ENCODE results near the gene SLC22A2.
"Not testable (repeated sequence)": the region's sequence is repeated elsewhere in the genome, so short reads cannot be mapped to it uniquely, and the experiment has no call there.

SLC22A2 gene

DNA sequence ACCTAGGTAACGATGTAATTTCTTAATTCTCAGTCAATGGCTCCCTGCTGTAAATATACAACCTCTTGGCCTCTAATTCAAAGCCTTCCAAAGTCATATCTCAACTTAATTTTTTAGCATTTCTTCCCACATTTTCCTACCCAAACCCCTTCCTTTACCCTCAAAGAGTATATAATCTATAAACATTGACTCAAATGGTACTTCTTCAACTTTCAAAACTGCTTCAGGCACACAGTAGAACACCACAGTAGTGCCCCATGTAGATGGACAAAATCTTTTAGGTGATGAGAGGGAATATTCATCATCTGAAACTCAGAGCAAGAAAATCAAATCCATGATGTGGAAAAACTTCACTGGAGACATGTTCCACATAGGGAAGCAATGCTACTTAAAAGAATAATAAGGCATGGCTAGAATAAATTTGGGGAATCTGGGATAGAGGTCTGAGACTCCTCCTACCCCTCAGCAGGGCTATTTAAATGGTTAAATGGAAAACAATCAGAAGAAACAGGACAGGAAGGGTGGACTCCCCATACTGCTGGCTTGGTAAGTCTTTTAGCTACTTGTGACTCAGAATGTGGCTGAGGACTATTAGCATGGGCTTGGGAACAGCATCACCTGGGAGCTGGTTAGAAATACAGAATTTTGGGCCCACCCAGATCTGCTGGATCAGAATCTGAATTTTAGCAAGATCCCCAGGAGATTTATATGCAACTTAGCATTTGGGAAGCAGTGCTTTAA is 6.4 kb downstream of the SLC22A2 start:
- DNase-seq (ENCODE audit: low spot score) (no peak), FAIRE-seq (no peak)

DNA sequence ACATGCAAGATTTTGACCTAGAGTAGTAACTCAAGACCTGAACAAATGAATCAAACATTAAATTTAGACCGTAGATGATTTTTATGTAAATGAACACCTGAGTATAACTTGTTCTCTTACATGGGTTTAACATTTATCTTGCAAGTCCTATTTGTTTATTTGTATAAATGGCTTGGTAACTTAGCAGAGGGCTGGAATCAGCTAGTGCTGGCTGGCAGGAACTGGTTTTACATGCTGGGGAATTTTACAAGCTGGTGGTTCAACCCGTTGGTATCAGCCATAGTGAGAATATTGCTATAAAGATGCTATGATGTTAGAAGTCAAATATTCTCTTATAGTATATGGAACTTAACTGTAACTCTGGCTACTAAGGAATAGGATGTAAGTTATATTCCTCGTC is 8.9 kb downstream of the SLC22A2 start:
- FAIRE-seq = no peak
- no peak for DNase-seq (ENCODE audit: low spot score)

DNA sequence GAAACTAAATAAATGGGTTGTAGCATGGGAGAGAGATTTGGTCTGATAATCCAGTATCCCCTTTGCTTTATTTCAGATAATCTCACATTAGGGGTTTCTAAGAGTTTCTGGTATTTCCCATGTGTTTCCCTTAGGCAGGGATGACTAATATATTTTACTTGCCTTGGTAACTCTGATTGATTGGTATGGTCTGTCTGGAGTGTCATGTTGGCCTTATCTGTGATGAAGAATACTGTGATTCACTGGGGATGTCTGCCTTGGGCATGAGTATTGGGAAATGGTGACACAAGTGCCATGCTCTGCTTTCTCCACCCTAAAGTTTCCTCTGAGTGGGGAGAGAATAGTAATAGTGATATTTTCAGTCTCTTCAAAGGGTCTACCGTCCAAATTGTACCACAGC is 10.1 kb downstream of the SLC22A2 start:
- DNase-seq (ENCODE audit: low spot score) = no peak
- FAIRE-seq = no peak

DNA sequence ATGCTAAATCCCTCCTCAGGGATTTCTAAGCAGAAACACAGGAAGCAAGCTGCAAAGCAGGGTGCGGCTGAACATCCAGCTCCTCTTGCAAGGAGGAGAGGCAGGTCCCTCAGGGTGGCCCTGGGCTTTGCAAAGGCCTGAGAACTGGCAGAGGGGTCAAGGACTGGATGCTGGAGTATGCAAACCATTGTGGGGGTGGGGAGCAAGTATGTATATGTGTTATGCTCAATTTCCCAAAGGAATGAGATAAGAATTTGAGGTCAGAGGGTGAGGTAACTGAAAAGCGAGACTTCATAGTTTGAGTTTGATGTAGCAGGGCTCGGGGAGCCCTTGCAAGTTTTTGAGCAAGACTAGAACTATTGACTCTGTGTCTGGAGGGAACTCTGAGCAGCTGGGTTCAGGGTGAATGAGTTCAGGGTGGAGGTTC is 11.2 kb downstream of the SLC22A2 start:
- FAIRE-seq (no peak), DNase-seq (ENCODE audit: low spot score) (no peak)

DNA sequence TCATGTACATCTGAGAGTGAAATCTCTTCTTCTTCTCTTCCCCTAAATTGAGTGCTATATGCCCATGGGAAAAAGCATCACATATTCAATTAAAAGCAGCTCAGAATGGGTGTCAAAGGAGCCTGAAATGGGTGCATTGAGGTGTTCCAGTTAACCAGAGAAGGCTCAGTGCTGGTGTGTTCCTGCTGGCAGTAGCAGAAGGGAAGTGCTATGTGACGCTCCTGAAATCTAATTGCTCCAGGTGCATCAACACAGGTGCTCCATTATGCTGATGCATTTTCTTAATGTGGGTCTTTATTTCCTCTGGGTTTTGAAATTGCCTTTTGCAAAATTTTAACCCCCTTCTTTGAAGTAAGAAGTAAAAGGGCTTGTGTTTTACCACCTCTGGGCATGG is 17.9 kb downstream of the SLC22A2 start:
- no peak for DNase-seq (ENCODE audit: low spot score)
- no peak for FAIRE-seq

DNA sequence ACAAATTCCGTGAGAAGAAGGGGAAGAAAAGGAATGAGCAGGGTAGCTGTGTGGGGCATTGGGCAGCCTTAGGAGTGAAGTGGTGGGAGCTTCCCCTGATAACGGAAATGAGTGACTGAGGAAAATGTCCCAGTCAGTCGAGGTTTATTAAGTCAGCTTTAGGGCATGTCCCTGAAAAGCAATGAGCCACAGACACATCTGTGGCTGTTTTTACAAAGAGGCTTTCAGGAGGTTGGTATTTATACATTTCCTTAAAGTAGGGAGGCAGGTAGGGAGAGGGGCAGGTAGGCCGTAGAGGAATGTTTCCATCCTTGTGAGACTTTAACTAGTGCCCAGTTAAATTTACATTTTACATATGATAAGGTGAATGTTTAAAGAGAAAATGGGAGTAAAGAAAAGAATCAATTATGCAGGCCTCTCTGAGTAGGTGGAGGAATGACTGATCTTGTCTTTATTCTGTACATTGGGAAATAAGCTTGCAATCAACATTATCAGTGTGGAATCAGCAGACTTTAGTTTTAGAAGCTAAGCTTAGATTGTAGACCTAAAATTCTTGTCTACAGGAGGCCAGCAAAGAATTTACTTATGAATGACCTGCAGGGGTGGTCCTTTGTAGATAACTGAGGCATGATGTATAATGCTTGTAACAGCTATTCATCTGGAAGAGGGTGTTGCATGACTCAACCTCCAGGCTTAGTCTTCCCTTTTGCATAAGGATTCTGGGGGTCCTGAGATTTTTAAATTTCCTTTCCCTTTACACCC is 18.5 kb downstream of the SLC22A2 start:
- FAIRE-seq (no peak), DNase-seq (ENCODE audit: low spot score) (no peak)

DNA sequence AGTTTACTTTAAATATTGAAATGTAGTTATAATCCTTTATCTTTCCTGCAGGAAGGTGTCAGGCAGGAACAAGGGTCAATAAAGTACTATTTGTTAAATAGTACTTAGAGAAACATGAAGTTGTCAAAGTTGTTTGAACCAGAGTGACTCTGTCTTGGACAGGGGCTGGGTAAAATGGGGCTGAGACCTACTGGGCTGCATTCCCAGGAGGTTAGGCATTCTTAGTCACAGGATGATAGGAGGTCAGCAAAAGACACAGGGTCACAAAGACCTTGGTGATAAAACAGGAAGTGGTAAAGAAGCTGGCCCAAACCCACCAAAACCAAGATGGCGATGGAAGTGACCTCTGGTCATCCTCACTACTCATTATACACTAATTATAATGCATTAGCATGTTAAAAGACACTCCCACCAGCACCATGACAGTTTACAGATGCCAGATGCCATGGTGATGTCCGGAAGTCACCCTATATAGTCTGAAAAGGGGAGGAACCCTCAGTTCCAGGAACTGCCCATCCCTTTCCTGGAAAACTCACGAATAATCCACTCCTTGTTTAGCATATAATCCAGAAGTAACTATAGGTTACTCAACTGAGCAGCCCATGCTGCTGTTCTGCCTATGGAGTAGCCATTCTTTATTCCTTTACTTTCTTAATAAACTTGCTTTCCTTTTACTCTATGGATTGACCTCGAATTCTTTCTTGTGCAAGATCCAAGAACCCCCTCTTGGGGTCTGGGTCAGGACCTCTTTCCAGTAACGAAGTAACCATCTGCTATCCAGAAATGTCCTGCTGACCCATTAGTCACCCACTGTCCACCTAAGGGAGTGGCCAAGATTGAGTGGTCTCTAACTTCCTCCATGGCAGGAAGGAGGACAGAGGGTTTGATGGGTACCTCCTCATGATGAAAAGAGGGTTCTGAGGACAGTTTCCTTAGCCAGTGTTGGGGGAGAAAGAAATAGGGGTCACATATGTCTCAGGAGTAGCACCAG is 19.6 kb downstream of the SLC22A2 start:
- no peak for DNase-seq (ENCODE audit: low spot score)
- no peak for FAIRE-seq

DNA sequence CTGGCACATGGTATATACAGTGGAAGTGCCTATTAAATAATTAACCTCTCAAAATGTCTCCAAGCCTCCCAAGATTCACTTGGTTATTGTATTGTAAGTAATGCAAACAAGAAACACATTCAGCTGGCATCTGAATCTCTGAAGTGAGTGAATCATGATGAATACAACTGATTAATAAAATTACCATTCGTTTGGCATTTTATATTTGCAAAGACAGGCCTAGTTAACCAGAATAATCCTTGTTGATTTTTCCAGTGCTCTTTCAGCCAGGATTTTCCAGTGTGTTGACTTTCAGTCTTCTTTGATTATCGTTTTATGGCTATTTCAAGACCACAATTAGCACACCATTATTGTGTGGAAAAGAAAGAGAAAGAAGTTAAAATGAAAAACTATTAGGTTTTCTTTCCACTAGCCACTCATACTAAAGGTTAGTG is 20.3 kb downstream of the SLC22A2 start:
- DNase-seq (ENCODE audit: low spot score) (no peak), FAIRE-seq (no peak)

DNA sequence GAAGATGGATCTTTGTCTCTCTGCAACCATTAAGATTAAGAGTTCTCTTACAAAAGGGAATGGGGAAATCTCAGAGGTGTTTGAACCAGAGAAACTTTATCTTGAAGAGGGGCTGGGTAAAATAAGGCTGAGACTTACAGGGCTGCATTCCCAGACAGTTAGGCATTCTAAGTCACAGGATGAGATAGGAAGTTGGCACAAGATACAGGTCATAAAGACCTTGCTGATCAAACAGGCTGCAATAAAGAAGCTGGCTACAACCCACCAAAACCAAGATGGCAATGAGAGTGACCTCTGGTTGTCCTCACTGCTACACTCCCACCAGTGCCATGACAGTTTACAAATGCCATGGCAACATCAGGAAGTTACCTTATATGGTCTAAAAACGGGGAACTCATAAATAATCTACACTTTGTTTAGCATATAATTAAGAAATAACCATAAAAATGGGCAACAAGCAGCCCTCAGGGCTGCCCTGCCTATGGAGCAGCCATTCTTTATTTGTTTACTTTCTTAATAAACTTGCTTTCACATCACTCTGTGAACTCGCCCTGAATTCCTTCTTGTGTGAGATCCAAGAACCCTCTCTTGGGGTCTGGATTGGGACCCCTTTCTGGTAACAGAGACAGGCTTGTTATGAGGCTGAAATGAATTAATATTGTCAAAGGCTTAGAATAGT is 20.9 kb downstream of the SLC22A2 start:
- FAIRE-seq; DNase-seq (ENCODE audit: low spot score): not testable (repeated sequence)

DNA sequence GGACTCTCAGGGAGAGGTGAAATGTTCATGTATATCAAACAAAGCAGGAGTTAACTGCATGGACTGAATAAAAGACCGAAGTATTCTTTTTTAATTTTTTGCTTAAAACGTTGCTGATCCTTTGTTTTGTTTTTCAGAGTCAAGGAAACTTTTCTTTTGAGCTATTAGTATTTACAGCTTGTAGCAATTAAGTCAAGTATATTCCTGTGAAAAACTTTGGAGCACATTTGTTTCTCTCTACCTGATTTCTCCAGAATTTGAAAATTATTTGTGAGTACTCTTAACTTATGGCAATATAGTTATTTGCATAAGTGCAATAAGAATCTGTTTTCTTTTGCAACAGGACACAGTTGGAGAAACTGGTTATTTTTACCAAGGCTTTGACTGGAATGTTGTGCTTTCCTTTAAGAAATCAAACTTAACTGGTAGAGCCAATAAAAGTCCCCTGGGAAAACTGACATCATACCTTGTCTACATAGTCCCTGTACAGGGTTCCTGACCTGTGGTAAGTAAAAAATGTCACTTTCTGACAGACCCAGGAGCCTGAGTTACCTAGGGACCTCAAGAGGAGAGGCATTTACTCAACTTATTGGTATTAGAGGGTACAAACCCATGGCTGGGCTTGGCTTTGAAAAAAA is 22.3 kb downstream of the SLC22A2 start:
- not testable (repeated sequence) for DNase-seq (ENCODE audit: low spot score); FAIRE-seq

DNA sequence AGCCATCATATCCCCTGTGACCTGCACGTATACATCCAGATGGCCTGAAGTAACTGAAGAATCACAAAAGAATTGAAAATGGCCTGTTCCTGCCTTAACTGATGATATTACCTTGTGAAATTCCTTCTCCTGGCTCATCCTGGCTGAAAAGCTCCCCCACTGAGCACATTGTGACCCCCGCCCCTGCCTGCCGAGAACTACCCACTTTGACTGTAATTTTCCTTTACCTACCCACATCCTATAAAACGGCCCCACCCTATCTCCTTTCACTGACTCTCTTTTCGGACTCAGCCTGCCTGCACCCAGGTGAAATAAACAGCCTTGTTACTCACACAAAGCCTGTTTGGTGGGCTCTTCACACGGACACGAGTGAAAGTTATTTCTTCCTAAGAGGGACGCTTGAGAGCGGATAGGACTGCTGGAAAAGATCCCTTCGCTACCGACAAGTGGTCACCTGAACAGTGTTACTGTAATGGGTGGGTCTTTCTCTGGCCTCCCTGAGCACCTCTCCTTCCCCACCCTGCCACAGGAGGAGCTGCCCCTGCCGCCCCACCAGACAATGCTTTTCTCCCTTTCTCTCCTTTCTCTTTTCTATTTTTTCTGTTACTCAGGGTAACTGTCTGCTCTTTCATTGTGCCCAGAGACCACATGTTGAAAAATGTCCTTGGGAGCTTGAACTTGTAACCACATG is 24.5 kb downstream of the SLC22A2 start:
- not testable (repeated sequence) for DNase-seq (ENCODE audit: low spot score); FAIRE-seq

DNA sequence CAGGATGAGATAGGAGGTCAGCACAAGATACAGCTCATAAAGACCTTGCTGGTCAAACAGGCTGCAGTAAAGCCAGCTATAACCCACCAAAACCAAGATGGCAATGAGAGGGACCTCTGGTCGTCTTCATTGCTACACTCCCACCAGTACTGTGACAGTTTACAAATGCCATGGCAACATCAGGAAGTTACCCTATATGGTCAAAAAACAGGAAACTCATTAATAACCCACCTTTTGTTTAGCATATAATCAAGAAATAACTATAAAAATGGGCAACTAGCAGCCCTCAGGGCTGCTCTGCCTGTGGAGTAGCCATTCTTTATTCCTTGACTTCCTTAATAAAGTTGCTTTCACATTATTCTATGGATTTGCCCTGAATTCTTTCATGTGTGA is 30.9 kb downstream of the SLC22A2 start:
- DNase-seq (ENCODE audit: low spot score) (no peak), FAIRE-seq (no peak)

DNA sequence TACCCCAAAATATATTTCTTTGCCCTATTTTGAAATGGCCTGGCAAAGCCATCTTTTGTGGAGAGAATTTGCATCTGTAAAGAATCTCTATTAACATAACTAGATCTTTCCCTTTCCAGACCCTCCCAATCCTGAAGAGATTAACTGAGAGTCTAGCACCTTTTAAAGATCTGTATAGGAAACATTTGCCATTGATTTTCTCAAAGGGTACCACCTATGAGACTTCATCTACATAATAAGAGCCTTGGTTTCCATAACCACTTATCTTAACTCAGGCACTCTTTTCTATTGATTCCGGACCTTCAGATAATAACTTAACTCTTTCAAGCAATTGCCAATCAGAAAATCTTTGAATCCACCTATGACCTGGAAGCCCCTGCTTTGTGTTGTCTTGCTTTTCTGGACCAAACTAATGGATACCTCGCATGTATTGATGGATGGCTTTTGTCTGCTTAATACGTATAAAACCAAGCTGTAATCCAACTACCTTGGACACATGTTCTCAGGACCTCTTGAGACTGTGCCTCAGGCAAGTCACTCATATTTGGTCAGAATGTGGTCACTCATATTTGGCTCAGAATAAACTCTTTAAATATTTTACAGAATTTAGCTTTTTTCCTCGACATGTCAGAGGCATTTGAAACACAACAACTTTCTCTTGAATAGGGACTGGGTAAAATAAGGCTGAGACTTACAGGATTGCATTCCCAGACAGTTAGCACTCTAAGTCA is 31.4 kb downstream of the SLC22A2 start:
- no peak for FAIRE-seq
- no peak for DNase-seq (ENCODE audit: low spot score)

DNA sequence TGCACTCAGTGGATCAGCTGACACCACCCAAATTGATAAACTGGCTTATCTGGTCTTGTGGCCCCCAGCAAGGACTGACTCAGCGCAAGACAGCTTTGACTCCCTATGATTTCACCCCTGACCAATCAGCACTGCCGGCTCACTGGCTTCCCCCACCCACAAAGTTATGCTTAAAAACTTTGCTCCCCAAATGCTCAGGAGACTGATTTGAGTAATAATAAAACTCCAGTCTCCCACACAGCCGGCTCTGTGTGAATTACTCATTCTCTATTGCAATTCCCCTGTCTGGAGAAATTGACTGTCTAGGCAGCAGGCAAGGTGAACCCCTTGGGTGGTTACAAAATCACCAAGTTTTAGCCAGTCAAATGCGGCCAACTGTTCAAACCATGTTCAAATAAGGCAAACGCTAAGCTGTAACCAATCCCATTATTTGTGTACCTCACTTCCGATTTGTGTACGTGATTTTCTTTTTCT is 32.5 kb downstream of the SLC22A2 start:
- DNase-seq (ENCODE audit: low spot score) = no peak
- FAIRE-seq = no peak

DNA sequence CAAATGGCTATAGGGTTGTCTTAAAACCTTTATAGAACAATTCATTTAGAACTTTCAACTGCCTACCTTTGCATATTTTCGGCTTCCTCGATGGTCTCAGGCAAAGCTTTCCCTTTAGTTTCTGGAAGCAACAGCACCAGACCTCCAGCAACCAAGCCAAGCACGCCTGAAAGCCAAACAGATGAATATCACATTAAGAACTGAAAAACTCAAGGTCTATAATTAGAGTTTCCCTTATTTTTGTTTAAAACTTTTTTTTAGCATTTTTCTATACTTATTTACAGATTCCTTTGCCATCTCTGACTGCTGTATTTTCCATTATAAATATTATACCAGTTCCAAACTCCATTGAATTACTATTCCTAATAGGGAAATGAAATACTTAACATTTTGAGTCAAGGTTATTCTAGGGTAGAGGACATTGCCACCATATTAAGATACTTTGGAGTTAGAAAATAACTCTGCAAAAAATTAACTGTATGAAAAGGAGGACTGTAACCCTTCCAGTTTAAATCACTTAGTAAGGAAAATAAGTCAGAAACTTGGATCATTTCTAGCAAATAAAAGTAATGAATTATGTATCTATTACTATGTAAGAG is 33.9 kb downstream of the SLC22A2 start:
- DNase-seq (ENCODE audit: low spot score) (no peak), FAIRE-seq (no peak)

DNA sequence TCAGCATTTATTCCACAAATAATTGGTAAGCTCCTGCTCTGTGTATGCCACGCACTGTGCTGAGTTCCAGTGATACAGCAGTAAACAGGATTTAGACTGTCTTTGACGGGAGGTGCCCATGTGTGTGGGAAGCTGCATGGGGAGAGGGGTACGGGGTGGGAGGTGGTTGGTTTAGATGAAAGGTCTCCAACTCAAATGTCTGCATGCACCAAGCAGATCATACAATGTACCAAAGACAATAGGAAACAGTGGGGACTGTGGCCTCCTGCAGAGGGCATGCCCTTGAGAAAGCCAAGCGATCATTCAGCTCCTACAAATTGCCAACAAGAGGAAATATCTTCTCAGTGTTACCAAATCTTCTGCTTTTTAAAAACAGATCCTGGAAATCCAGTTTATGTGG is 36.1 kb downstream of the SLC22A2 start:
- FAIRE-seq (no peak), DNase-seq (ENCODE audit: low spot score) (no peak)

DNA sequence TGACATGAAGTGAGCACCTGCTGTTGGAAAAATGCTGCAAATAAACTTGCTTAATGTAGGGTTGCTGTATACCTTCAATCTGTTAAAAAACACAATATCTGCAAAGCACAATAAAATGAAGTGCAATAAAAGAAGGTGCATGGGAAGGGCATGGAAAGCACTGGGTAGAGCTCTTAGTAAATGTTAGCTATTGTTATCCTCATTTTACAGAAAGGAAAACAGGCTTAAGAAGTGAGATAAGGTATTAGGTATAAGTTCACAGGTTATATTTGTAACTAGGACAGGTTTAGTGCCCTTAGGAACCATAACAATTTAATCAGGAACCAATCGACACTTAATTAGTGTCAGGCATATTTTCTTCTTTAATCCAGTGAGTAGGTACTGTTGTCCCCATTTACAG is 36.7 kb downstream of the SLC22A2 start:
- DNase-seq (ENCODE audit: low spot score) = no peak
- no peak for FAIRE-seq

DNA sequence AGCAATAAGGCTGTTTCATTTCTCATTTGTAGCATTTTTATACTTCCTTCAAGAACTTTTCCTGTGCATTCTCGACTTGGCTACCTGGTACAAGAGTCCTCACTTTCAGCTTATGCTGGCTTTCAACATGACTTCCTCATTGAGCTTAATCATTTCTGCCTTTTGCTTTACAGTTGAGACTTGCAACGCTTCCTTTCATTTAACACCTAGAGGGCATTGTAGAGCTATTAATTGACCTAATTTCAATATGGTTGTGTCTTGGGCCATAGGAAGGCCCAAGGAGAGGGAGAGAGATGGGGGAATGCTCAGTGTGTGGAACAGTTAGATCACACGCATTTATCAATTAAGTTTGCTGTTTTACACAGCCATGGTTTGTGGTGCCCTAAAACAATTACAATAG is 37.2 kb downstream of the SLC22A2 start:
- DNase-seq (ENCODE audit: low spot score) (no peak), FAIRE-seq (no peak)

DNA sequence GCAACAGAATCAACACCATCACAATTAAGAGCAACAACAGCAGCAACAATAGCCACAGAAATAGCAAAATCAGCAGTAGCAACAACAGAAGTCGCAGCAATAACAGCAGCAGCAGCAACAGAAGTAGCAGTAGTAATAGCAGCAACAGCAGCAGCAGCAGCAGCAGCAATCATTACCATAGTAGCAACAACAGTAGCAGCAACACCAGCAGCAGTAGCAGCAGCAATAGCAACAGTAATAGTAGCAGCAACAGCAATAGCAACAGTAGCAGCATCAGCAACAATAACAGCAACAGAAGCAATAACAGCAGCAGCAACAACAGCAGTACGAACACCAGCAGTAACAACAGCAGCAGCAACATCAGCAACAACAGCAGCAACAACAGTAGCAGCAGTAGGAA is 39.8 kb downstream of the SLC22A2 start:
- FAIRE-seq = peak; percentile 96
- no peak for DNase-seq (ENCODE audit: low spot score)

Measured in urothelium cell line (cell line).